HepG2 (cell line): ENCODE measurements around the gene CCL27. TPM values are rescaled to one million over a fixed set of nuclear protein-coding genes. Genes with fewer than 3 reads are reported as not detected.
A peak's percentile ranks its signal among the peaks of the same experiment; 100 is the strongest.

ENCODE experiments used
- CEBPB ChIP-seq: IDR thresholded peaks from 2 replicates; pipeline ENCODE4 v1.6.1; 2011; ENCODE audit warnings: low read depth, low read length, improper control_type of control experiment, borderline replicate concordance
- FOXJ3 ChIP-seq: sonication (generic); formaldehyde crosslinking; IDR thresholded peaks from 2 replicates; pipeline ENCODE4 v1.4.0; 2020; ENCODE audit warnings: missing genetic modification reagents, mild to moderate bottlenecking, borderline replicate concordance
- GATAD1 ChIP-seq: IDR thresholded peaks from 2 replicates; pipeline ENCODE4 v1.6.1; 2016; ENCODE audit warnings: missing genetic modification reagents, missing compliant biosample characterization
- MTA1 ChIP-seq: sonication (generic); formaldehyde crosslinking; IDR thresholded peaks from 2 replicates; pipeline ENCODE4 v1.4.0; 2020; ENCODE audit warnings: missing genetic modification reagents, mild to moderate bottlenecking, borderline replicate concordance
- MXD4 ChIP-seq: IDR thresholded peaks from 2 replicates; pipeline ENCODE4 v1.6.1; 2016; ENCODE audit warnings: mild to moderate bottlenecking, missing biosample characterization, missing genetic modification reagents
- MYNN ChIP-seq: sonication (generic); formaldehyde crosslinking; IDR thresholded peaks from 2 replicates; pipeline ENCODE4 v1.4.0; 2020; ENCODE audit warnings: mild to moderate bottlenecking, low read depth, missing genetic modification reagents
- NR2F2 ChIP-seq: IDR thresholded peaks from 2 replicates; pipeline ENCODE4 v1.6.1; 2012; ENCODE audit warnings: low read depth, inconsistent platforms, borderline replicate concordance
- PHF20 ChIP-seq: sonication (generic); formaldehyde crosslinking; IDR thresholded peaks from 2 replicates; pipeline ENCODE4 v1.5.0; 2020; ENCODE audit warnings: mild to moderate bottlenecking, missing genetic modification reagents
- RBAK ChIP-seq: sonication (generic); formaldehyde crosslinking; IDR thresholded peaks from 2 replicates; pipeline ENCODE4 v1.5.1; 2020; ENCODE audit warnings: mild to moderate bottlenecking, missing genetic modification reagents
- SMYD3 ChIP-seq: sonication (generic); formaldehyde crosslinking; IDR thresholded peaks from 2 replicates; pipeline ENCODE4 v1.8.1; 2023; ENCODE audit warnings: mild to moderate bottlenecking, missing genetic modification reagents
- SNAI1 ChIP-seq: sonication (generic); formaldehyde crosslinking; IDR thresholded peaks from 2 replicates; pipeline ENCODE4 v1.5.0; 2020; ENCODE audit warnings: mild to moderate bottlenecking, missing genetic modification reagents, borderline replicate concordance
- TOE1 ChIP-seq: sonication (generic); formaldehyde crosslinking; IDR thresholded peaks from 2 replicates; pipeline ENCODE4 v1.4.0; 2020; ENCODE audit warnings: mild to moderate bottlenecking, missing genetic modification reagents
- TRIM24 ChIP-seq: sonication (generic); formaldehyde crosslinking; IDR thresholded peaks from 2 replicates; pipeline ENCODE4 v1.8.0; 2022; ENCODE audit warnings: mild to moderate bottlenecking, missing genetic modification reagents
- ZMAT3 ChIP-seq: sonication (generic); formaldehyde crosslinking; conservative IDR thresholded peaks from 2 replicates; pipeline ENCODE4 v1.7.0; 2021; ENCODE audit warnings: missing genetic modification reagents
- ZNF260 ChIP-seq: sonication (generic); formaldehyde crosslinking; IDR thresholded peaks from 2 replicates; pipeline ENCODE4 v1.4.0; 2020; ENCODE audit warnings: missing genetic modification reagents, low read depth, mild to moderate bottlenecking, borderline replicate concordance
- ZNF296 ChIP-seq: sonication (generic); formaldehyde crosslinking; conservative IDR thresholded peaks from 2 replicates; pipeline ENCODE4 v1.5.0; 2020; ENCODE audit warnings: mild to moderate bottlenecking, missing genetic modification reagents
- ZNF33A ChIP-seq: sonication (generic); formaldehyde crosslinking; IDR thresholded peaks from 2 replicates; pipeline ENCODE4 v1.5.1; 2020; ENCODE audit warnings: missing genetic modification reagents, mild to moderate bottlenecking, moderate library complexity, borderline replicate concordance
- ZNF891 ChIP-seq: sonication (generic); formaldehyde crosslinking; IDR thresholded peaks from 2 replicates; pipeline ENCODE4 v1.5.0; 2020; ENCODE audit warnings: mild to moderate bottlenecking, missing genetic modification reagents
- ZSCAN22 ChIP-seq: sonication (generic); formaldehyde crosslinking; IDR thresholded peaks from 2 replicates; pipeline ENCODE4 v1.4.0; 2020; ENCODE audit warnings: mild to moderate bottlenecking, missing genetic modification reagents
- ZSCAN30 ChIP-seq: sonication (generic); formaldehyde crosslinking; IDR thresholded peaks from 2 replicates; pipeline ENCODE4 v1.5.0; 2020; ENCODE audit warnings: mild to moderate bottlenecking, missing genetic modification reagents
- polyA plus RNA-seq, 8 experiments: library from polyadenylated mRNA; depleted of rRNA in 3 of 8; stranded (reverse) in 7 of 8; unstranded in 1 of 8; fragments of >200 nt; fragmentation: Illumina TruSeq in 4 of 8; extraction: Trizol in 4 of 8; gene quantifications; 2 replicates each; pipeline versions ENCODE4 v1.2.1 to v1.2.3, GENCODE V29; 2011 to 2016; ENCODE audit warnings: low read depth in 4 of 8, missing spikeins in 1 of 8, mixed read lengths in 1 of 8; ENCODE audit not compliant: insufficient read depth in 1 of 8
- total RNA-seq, 5 experiments: library from RNA; depleted of rRNA; stranded (reverse); fragments of >200 nt; fragmentation: Illumina TruSeq; extraction: Trizol; gene quantifications; 2 replicates each; pipeline ENCODE4 v1.2.3, GENCODE V29; 2016; ENCODE audit warnings: low read depth in 1 of 5
- TF ChIP-seq, protein P1 (sequence below): sonication (generic); formaldehyde crosslinking; IDR thresholded peaks from 2 replicates; pipeline ENCODE4 v1.5.1; 2020; ENCODE audit warnings: mild to moderate bottlenecking, missing genetic modification reagents, borderline replicate concordance
- TF ChIP-seq, protein P2 (sequence below): sonication (generic); formaldehyde crosslinking; IDR thresholded peaks from 2 replicates; pipeline ENCODE4 v1.8.1; 2023; ENCODE audit warnings: missing genetic modification reagents, mild to moderate bottlenecking, borderline replicate concordance
- TF ChIP-seq, protein P3 (sequence below): sonication (generic); formaldehyde crosslinking; IDR thresholded peaks from 2 replicates; pipeline ENCODE4 v1.4.0; 2020; ENCODE audit warnings: mild to moderate bottlenecking, missing genetic modification reagents
- TF ChIP-seq, protein P4 (sequence below): sonication (generic); formaldehyde crosslinking; IDR thresholded peaks from 2 replicates; pipeline ENCODE4 v1.5.1; 2020; ENCODE audit warnings: mild to moderate bottlenecking, missing genetic modification reagents, borderline replicate concordance

Gene CCL27
- total and polyA plus RNA-seq, 2 of the 13 experiments (the other 11 are each of a cell fraction or from before 2014, with no cell fraction given) = not detected

DNA sequence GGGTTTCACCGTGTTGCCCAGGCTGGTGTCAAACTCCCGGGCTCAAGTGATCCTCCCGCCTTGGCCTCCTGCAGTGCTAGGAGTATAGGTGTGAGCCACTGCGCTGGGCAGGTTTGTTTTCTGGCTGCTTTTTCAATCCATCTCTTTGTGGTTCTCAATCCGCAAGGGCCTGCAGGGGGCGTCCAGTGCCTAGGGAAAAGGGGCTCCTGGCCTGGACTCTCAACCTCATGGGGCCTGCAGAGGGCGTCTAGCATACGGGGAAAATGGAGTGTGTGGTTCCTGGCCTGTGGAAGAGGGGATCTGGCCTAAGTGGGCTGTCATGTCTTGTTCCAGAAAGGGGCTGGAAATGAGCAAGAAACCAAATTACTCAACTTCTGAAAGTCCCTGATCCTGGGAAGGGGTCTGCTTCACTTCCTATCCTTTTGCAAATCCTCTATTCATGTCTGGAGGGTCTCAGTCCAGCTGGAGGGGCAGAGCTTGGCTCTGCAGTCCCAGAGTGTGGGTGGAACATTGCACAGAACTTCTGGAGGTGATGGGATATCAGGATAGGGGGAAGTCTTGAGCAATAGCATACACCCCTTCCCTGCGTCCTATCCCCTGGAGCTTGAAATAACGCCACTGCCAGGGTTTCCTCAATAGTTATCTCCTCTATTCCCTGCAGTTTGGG lies 12.7 kb upstream of the CCL27 start (continued):
- TF ChIP-seq ZNF260 (no peak), MXD4 (CRISPR knock-in tag) (0 out of 2 replicates have a peak, but pooled peaks have one; percentile 33), CEBPB (no peak), MTA1 (CRISPR knock-in tag) (no peak), MYNN (CRISPR knock-in tag) (no peak), FOXJ3 (CRISPR knock-in tag) (no peak), ZNF891 (CRISPR knock-in tag) (no peak), ZSCAN22 (CRISPR knock-in tag) (no peak), NR2F2 (no peak), ZMAT3 (CRISPR knock-in tag) (no peak), SNAI1 (CRISPR knock-in tag) (no peak), RBAK (CRISPR knock-in tag) (no peak), SMYD3 (CRISPR knock-in tag) (no peak), PHF20 (CRISPR knock-in tag) (no peak), GATAD1 (CRISPR knock-in tag) (0 out of 2 replicates have a peak, but pooled peaks have one; percentile 15), ZSCAN30 (CRISPR knock-in tag) (no peak), TRIM24 (CRISPR knock-in tag) (no peak), ZNF296 (CRISPR knock-in tag) (no peak), TOE1 (CRISPR knock-in tag) (no peak), ZNF33A (CRISPR knock-in tag) (no peak)
- TF ChIP-seq, protein P1, sequence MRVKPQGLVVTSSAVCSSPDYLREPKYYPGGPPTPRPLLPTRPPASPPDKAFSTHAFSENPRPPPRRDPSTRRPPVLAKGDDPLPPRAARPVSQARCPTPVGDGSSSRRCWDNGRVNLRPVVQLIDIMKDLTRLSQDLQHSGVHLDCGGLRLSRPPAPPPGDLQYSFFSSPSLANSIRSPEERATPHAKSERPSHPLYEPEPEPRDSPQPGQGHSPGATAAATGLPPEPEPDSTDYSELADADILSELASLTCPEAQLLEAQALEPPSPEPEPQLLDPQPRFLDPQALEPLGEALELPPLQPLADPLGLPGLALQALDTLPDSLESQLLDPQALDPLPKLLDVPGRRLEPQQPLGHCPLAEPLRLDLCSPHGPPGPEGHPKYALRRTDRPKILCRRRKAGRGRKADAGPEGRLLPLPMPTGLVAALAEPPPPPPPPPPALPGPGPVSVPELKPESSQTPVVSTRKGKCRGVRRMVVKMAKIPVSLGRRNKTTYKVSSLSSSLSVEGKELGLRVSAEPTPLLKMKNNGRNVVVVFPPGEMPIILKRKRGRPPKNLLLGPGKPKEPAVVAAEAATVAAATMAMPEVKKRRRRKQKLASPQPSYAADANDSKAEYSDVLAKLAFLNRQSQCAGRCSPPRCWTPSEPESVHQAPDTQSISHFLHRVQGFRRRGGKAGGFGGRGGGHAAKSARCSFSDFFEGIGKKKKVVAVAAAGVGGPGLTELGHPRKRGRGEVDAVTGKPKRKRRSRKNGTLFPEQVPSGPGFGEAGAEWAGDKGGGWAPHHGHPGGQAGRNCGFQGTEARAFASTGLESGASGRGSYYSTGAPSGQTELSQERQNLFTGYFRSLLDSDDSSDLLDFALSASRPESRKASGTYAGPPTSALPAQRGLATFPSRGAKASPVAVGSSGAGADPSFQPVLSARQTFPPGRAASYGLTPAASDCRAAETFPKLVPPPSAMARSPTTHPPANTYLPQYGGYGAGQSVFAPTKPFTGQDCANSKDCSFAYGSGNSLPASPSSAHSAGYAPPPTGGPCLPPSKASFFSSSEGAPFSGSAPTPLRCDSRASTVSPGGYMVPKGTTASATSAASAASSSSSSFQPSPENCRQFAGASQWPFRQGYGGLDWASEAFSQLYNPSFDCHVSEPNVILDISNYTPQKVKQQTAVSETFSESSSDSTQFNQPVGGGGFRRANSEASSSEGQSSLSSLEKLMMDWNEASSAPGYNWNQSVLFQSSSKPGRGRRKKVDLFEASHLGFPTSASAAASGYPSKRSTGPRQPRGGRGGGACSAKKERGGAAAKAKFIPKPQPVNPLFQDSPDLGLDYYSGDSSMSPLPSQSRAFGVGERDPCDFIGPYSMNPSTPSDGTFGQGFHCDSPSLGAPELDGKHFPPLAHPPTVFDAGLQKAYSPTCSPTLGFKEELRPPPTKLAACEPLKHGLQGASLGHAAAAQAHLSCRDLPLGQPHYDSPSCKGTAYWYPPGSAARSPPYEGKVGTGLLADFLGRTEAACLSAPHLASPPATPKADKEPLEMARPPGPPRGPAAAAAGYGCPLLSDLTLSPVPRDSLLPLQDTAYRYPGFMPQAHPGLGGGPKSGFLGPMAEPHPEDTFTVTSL (CRISPR knock-in tag) = no peak
- TF ChIP-seq, protein P2, sequence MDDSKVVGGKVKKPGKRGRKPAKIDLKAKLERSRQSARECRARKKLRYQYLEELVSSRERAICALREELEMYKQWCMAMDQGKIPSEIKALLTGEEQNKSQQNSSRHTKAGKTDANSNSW (CRISPR knock-in tag) = no peak
- TF ChIP-seq, protein P3, sequence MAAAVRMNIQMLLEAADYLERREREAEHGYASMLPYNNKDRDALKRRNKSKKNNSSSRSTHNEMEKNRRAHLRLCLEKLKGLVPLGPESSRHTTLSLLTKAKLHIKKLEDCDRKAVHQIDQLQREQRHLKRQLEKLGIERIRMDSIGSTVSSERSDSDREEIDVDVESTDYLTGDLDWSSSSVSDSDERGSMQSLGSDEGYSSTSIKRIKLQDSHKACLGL (CRISPR knock-in tag) = 0 out of 2 replicates have a peak, but pooled peaks have one; percentile 35
- TF ChIP-seq, protein P4, sequence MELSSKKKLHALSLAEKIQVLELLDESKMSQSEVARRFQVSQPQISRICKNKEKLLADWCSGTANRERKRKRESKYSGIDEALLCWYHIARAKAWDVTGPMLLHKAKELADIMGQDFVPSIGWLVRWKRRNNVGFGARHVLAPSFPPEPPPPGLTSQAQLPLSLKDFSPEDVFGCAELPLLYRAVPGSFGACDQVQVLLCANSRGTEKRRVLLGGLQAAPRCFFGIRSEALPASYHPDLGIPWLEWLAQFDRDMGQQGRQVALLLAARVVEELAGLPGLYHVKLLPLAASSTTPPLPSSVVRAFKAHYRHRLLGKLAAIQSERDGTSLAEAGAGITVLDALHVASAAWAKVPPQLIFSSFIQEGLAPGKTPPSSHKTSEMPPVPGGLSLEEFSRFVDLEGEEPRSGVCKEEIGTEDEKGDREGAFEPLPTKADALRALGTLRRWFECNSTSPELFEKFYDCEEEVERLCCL = no peak
